MCF 10A (cell line): Measurements from ENCODE around the gene OSTN. TPM values are rescaled to one million over a fixed set of nuclear protein-coding genes. Genes with fewer than 3 reads are reported as not detected.

Source experiments
- BruUV-seq: library from RNA; stranded (reverse); fragments of 400-500 nt; replicated peaks from 2 replicates; lab custom pipeline; 2021; lab: Mats Ljungman, UMichigan
- CTCF ChIA-PET: fragments of 300-600 bp; sonication (Branson Sonifier 250); formaldehyde crosslinking; extraction: SDS; loops from one replicate; lab custom pipeline; 2021; ENCODE audit warnings: antibody characterized with exemption, inconsistent platforms; lab: Yijun Ruan, JAX
- POLR2A ChIA-PET: fragments of 300-600, 350-650 bp; sonication (Branson Sonifier 250); formaldehyde crosslinking; extraction: SDS; loops from one replicate; lab custom pipeline; 2020; ENCODE audit warnings: antibody characterized with exemption, inconsistent platforms; lab: Yijun Ruan, JAX
- DNase-seq: peaks from one replicate; pipeline ENCODE4 v3.0.0-alpha.2; 2018; ENCODE audit not compliant: unreplicated experiment
- H3K27ac Mint-ChIP-seq: one replicate; pipeline ENCODE4 v1.8.0; 2022; ENCODE audit warnings: mild to moderate bottlenecking, low read depth, mixed read lengths; ENCODE audit not compliant: unreplicated experiment
- H3K27me3 Mint-ChIP-seq: one replicate; pipeline ENCODE4 v1.8.0; 2022; ENCODE audit warnings: mixed read lengths; ENCODE audit not compliant: insufficient read depth, unreplicated experiment
- H3K36me3 Mint-ChIP-seq: one replicate; pipeline ENCODE4 v1.8.0; 2022; ENCODE audit warnings: mild to moderate bottlenecking, moderate library complexity, mixed read lengths; ENCODE audit not compliant: insufficient read depth, unreplicated experiment
- H3K4me1 Mint-ChIP-seq: one replicate; pipeline ENCODE4 v1.8.0; 2022; ENCODE audit warnings: mixed read lengths; ENCODE audit not compliant: insufficient read depth, unreplicated experiment
- H3K4me3 Mint-ChIP-seq: one replicate; pipeline ENCODE4 v1.8.0; 2022; ENCODE audit warnings: mild to moderate bottlenecking, moderate library complexity, mixed read lengths; ENCODE audit not compliant: unreplicated experiment
- H3K9me3 Mint-ChIP-seq: one replicate; pipeline ENCODE4 v1.8.0; 2022; ENCODE audit warnings: mixed read lengths; ENCODE audit not compliant: unreplicated experiment
- intact Hi-C: fragments of 100-400 bp; cut with micrococcal nuclease; formaldehyde crosslinking; loops from 2 replicates; pipeline ENCODE4 v1.14.1; 2022
- total RNA-seq: library from RNA; stranded (reverse); gene quantifications from 2 replicates; pipeline ENCODE4 v1.2.3, GENCODE V29; 2022
- TF ChIP-seq, protein P1 (sequence below): fragments of 200-600 bp; IDR thresholded peaks from one replicate; pipeline ENCODE4 v1.8.0; 2022; ENCODE audit warnings: antibody characterized with exemption, mild to moderate bottlenecking; ENCODE audit not compliant: unreplicated experiment

OSTN gene
- total RNA-seq, 1 experiment from 2014 or later, result not detected

DNA sequence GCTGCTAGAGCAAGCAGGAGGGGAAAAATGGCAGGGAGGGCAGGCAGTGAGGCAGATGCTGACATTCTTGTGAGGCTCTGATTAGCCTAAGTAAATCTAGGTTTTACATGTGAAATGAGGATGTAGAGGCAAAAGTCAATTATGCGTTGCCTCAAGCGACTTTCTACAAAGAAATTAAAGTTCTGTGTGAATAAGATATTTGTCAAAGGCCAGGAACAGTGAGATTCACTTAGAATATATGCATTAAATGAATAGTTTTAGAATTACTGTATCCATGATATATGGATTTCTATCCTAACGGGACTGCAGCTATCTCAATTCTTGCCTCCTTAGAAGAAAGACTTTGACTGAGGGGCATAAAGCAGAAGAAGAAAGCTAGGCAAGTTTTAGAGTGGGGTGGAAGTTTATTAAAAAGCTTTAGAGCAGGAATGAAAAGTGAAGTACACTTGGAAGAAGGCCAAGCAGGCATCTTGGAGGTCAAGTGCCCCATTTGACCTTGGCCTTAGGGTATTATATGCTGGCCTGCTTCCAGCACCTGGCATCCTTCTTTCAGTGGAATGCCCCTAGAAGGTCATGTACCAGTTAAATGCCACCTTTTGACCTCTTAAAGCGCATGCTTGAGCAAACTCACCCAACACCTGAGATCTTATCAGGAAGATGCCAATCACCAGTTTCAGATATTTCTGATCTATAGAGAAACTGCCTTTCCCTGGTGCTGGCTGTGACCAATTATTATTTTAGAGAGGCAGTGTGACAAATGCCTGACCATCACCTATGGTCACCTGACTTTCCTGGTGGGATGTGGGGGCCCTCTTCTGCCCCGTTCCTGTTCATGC lies 38.2 kb downstream of the OSTN start:
- ChIA-PET CTCF (interaction anchor here (0.7 to 1.4 kb wide), 2 partner anchors 11 to 1208 kb away, joined by 3 to 4 read pairs; no protein-coding TSS in a partner anchor), POLR2A (no interaction called here)
- intact Hi-C loops, result no loop called here
- Mint-ChIP-seq H3K27me3 (no peaks in the 10 kb centered on the region), H3K4me1 (peaks cover 13% of the 10 kb centered on the region), H3K27ac (no peak overlapping the region), H3K36me3 (no peaks in the 10 kb centered on the region), H3K9me3 (no peaks in the 10 kb centered on the region), H3K4me3 (no peak overlapping the region)
- BruUV-seq, result no TSS peak
- DNase-seq, result no peak
- TF ChIP-seq, protein P1, sequence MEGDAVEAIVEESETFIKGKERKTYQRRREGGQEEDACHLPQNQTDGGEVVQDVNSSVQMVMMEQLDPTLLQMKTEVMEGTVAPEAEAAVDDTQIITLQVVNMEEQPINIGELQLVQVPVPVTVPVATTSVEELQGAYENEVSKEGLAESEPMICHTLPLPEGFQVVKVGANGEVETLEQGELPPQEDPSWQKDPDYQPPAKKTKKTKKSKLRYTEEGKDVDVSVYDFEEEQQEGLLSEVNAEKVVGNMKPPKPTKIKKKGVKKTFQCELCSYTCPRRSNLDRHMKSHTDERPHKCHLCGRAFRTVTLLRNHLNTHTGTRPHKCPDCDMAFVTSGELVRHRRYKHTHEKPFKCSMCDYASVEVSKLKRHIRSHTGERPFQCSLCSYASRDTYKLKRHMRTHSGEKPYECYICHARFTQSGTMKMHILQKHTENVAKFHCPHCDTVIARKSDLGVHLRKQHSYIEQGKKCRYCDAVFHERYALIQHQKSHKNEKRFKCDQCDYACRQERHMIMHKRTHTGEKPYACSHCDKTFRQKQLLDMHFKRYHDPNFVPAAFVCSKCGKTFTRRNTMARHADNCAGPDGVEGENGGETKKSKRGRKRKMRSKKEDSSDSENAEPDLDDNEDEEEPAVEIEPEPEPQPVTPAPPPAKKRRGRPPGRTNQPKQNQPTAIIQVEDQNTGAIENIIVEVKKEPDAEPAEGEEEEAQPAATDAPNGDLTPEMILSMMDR, result no peak

DNA sequence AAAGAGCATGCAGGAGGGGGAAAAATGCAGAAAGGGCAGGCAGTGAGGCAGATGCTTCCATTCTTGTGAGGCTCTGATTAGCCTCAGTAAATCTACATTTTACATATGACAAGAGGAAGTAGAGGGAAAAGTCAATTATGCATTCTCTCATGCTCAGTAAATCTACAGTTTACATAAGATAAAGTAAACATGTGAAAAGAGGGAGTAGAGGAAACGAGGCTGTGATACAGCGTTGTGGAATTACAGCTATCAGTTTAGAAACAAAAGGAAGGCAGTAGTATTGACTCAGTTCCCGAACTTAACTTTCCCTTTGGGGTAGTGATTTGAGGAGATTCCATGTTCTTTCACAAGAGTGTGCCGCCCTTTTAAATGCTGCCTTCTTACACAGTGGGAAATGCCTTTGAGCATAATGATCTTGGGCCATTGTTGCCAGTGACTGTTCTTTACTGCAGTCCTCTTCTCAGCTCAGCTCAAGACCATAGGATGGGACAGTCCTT lies 39.3 kb downstream of the OSTN start:
- intact Hi-C loops, result no loop called here
- Mint-ChIP-seq H3K9me3 (no peaks in the 10 kb centered on the region), H3K4me3 (no peak overlapping the region), H3K4me1 (peaks cover 13% of the 10 kb centered on the region), H3K27me3 (no peaks in the 10 kb centered on the region), H3K36me3 (no peaks in the 10 kb centered on the region), H3K27ac (no peak overlapping the region)
- BruUV-seq, result no TSS peak
- ChIA-PET CTCF (interaction anchor here (0.7 to 1.4 kb wide), 2 partner anchors 140 to 1207 kb away, joined by 3 read pairs; no protein-coding TSS in a partner anchor), POLR2A (no interaction called here)
- TF ChIP-seq, protein P1, result no peak
- peak; percentile 27 for DNase-seq

DNA sequence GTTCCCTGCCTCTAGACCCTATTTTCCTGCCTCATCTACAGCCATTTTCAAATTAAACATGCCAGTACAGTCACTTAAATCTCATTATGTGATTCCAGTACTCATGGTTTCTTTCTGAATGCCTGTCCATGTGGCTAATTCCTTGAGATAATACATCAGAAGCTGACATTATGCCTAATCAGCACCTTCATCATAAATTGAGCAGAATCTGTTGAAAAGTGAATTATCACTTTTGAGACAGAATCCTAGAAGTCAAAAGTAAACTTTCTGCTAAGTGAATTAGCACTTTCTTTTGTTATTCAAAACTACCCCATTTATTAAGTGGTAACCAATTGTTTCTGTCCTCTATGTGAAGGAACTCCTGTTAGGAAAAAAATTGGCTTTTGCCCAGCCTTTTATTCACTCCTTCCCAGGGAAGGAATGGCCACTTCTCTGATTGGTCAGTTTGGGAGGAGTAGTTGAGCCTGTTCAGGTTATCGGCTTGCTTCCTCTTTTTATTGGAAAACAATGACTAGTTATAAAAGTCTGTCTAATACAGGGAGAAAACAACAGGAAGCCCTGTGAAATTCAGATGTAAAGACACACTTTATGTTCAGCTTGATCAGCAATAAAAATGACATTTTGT lies 40.5 kb downstream of the OSTN start:
- no peak for DNase-seq
- BruUV-seq, result no TSS peak

More for the DNA sequence above, 40.5 kb downstream of the OSTN start:
- H3K9me3 Mint-ChIP-seq, result no peaks in the 10 kb centered on the region
- POLR2A ChIA-PET, result no interaction called here
- no peaks in the 10 kb centered on the region for H3K27me3 Mint-ChIP-seq
- no peaks in the 10 kb centered on the region for H3K36me3 Mint-ChIP-seq
- peaks cover 13% of the 10 kb centered on the region for H3K4me1 Mint-ChIP-seq
- TF ChIP-seq, protein P1, result no peak
- no peak overlapping the region for H3K27ac Mint-ChIP-seq
- CTCF ChIA-PET, result interaction anchor here (0.6 kb wide), 1 partner anchor 539 kb away, joined by 4 read pairs; no protein-coding TSS in a partner anchor
- intact Hi-C loops, result loop anchor here (10.0 kb wide), 1 partner anchor 1205 kb away; no protein-coding TSS in a partner anchor
- no peak overlapping the region for H3K4me3 Mint-ChIP-seq
